ENCODE results near the gene OR2L5. TPM values are rescaled to one million over a fixed set of nuclear protein-coding genes. Genes with fewer than 3 reads are reported as not detected.

Gene OR2L5, protein sequence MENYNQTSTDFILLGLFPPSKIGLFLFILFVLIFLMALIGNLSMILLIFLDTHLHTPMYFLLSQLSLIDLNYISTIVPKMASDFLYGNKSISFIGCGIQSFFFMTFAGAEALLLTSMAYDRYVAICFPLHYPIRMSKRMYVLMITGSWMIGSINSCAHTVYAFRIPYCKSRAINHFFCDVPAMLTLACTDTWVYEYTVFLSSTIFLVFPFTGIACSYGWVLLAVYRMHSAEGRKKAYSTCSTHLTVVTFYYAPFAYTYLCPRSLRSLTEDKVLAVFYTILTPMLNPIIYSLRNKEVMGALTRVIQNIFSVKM
- total RNA-seq (not detected), polyA plus RNA-seq (not detected)
- long read RNA-seq, donor 1 = 0 reads
- long read RNA-seq, donor 2 = 0 reads
- long read RNA-seq, donor 3 = 0 reads
- long read RNA-seq, donor 4 = 0 reads
- long read RNA-seq, donor 5 = 0 reads
- long read RNA-seq, donor 6 = 0 reads
- long read RNA-seq, donor 7 = 0 reads
- long read RNA-seq, donor 8 = 0 reads
- long read RNA-seq, donor 9 = 0 reads
- long read RNA-seq, donor 10 = 0 reads

DNA sequence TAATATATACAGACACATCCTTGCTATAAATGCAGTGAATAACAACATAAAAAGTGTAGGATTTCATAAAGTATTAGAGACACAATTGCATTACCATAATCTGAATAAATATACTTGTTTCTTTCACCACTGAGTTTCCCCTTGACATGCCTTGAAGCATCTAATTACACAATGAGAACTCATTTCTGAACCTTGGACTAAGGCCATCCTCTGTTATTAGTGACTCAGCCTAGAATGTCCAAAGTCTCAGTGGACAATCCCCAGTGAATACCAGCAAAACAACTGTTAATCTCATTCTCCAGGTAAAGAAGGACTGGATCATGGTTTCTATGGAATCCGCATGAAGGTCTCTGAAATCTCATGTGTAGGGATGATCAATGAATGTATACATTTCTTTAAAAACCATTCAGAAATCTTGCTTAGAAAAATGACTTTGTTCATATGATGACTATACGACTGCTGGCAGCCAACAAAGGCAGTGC lies at the start of gene OR2L5:
TSS of gene OR2L5 (plus strand) at position 432 of the 482 bp plus-strand sequence. CDS start 8,288 bp downstream, outside the sequence.
- H3K4me1 ChIP-seq = no peaks in the 10 kb centered on the region
- H3K36me3 ChIP-seq = no peaks in the 10 kb centered on the region
- TF ChIP-seq, protein P1, sequence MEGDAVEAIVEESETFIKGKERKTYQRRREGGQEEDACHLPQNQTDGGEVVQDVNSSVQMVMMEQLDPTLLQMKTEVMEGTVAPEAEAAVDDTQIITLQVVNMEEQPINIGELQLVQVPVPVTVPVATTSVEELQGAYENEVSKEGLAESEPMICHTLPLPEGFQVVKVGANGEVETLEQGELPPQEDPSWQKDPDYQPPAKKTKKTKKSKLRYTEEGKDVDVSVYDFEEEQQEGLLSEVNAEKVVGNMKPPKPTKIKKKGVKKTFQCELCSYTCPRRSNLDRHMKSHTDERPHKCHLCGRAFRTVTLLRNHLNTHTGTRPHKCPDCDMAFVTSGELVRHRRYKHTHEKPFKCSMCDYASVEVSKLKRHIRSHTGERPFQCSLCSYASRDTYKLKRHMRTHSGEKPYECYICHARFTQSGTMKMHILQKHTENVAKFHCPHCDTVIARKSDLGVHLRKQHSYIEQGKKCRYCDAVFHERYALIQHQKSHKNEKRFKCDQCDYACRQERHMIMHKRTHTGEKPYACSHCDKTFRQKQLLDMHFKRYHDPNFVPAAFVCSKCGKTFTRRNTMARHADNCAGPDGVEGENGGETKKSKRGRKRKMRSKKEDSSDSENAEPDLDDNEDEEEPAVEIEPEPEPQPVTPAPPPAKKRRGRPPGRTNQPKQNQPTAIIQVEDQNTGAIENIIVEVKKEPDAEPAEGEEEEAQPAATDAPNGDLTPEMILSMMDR (IDR thresholded peaks at IDR 0.05) = no peak
- TF ChIP-seq POLR2A (IDR thresholded peaks at IDR 0.05) (no peak), EP300 (IDR thresholded peaks at IDR 0.05) (no peak), POLR2AphosphoS5 (IDR thresholded peaks at IDR 0.05) (no peak)
- H3K9me3 ChIP-seq = peaks cover 3 to 40% (median 21%) of the 10 kb centered on the region in 4 donors
- H3K4me3 ChIP-seq = no peak within 1 kb of the TSS
- WGBS, 5 donors = 86 to 95% (median 91%) methylated on average over 2 of the region's 2 CpGs
- H3K27me3 ChIP-seq = no peaks in the 10 kb centered on the region
- intact Hi-C loops (cut with DNase I; ENCODE audit: low total_unique reads) = no loop called here
- H3K27ac ChIP-seq = no peak within 1 kb of the TSS
- DNase-seq = no peak

DNA sequence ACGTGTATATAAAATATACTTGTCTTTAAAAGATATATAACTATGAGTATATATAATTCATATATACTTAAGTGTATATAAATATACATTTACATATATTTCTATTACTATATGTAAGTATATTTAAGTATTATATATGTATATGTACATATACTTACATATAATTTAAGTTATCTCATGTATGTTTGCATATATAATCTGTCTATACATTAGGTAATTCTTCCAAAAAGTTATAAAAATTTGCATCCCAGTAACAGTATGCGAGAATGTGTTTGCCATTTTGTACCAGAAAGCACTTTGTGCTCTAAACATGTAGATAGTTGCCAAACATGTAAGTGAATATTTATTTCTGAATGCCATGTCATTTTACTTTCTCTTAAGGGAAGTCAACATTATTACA lies 48.5 kb upstream of the OR2L5 start, which contains the start of gene OR2AK2:
TSS of gene OR2AK2 (plus strand) at position 301 of the 400 bp plus-strand sequence. CDS start 144 bp downstream, outside the sequence.
- Histone ChIP-seq H3K9me3 (peaks cover 0 to 9% (median 0%) of the 10 kb centered on the region in 4 donors), H3K4me1 (no peaks in the 10 kb centered on the region), H3K4me3 (no peak within 1 kb of the TSS), H3K27ac (no peak within 1 kb of the TSS), H3K36me3 (no peaks in the 10 kb centered on the region), H3K27me3 (no peaks in the 10 kb centered on the region)
- 79 to 89% (median 89%) methylated on average over 2 of the region's 2 CpGs for WGBS, 5 donors
- no peak for TF ChIP-seq POLR2AphosphoS5 (IDR thresholded peaks at IDR 0.05)
- TF ChIP-seq, protein P1 (IDR thresholded peaks at IDR 0.05) = no peak
- no peak for TF ChIP-seq POLR2A (IDR thresholded peaks at IDR 0.05)
- no peak for TF ChIP-seq EP300 (IDR thresholded peaks at IDR 0.05)
- intact Hi-C loops (cut with DNase I; ENCODE audit: low total_unique reads) = no loop called here
- no peak for DNase-seq

GRCh38 chr1:247966532-247967204 lies 46.8 kb upstream of the OR2L5 start:
- Histone ChIP-seq H3K27ac (no peak overlapping the region), H3K4me3 (no peak overlapping the region), H3K36me3 (no peaks in the 10 kb centered on the region), H3K4me1 (no peaks in the 10 kb centered on the region), H3K27me3 (no peaks in the 10 kb centered on the region), H3K9me3 (peaks cover 0 to 5% (median 0%) of the 10 kb centered on the region in 4 donors)
- WGBS, 5 donors = 57 to 68% (median 65%) methylated on average over 5 of the region's 5 CpGs
- TF ChIP-seq POLR2AphosphoS5 (IDR thresholded peaks at IDR 0.05) = no peak
- TF ChIP-seq, protein P1 (IDR thresholded peaks at IDR 0.05) = no peak
- no peak for TF ChIP-seq EP300 (IDR thresholded peaks at IDR 0.05)
- no peak for TF ChIP-seq POLR2A (IDR thresholded peaks at IDR 0.05)
- DNase-seq = no peak
- intact Hi-C loops (cut with DNase I; ENCODE audit: low total_unique reads) = no loop called here

DNA sequence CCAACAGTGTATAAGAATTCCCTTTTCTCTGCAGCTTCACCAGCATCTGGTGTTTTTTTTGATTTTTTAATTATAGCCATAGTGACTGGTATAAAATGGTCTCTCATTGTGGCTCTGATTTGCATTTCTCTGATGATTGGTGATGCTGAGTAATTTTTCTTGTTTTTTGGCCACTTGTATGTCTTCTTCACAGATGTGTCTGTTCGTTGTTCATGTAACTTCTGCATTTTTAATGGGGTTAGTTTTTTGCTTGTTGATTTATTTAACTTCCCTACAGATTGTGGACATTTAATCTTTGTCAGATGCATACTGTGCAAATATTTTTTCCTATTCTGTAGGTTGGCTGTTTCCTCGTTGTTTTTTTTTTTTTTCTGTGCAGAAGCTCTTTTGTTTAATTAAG lies 20.5 kb upstream of the OR2L5 start:
- no peaks in the 10 kb centered on the region for H3K4me1 ChIP-seq
- H3K9me3 ChIP-seq = peaks cover 0 to 9% (median 4%) of the 10 kb centered on the region in 4 donors
- H3K27me3 ChIP-seq = no peaks in the 10 kb centered on the region
- no peak overlapping the region for H3K27ac ChIP-seq
- no peak for DNase-seq
- intact Hi-C loops (cut with DNase I; ENCODE audit: low total_unique reads) = no loop called here
- TF ChIP-seq, protein P1 (IDR thresholded peaks at IDR 0.05) = no peak
- TF ChIP-seq EP300 (IDR thresholded peaks at IDR 0.05) (no peak), POLR2AphosphoS5 (IDR thresholded peaks at IDR 0.05) (no peak), POLR2A (IDR thresholded peaks at IDR 0.05) (no peak)
- 38 to 53% (median 43%) methylated on average over 2 of the region's 2 CpGs for WGBS, 5 donors
- H3K36me3 ChIP-seq = no peaks in the 10 kb centered on the region
- no peak overlapping the region for H3K4me3 ChIP-seq

Data from stomach (tissue), 19 donors.